ENCODE measurements around the gene BCL7A. TPM values are rescaled to one million over a fixed set of nuclear protein-coding genes. Genes with fewer than 3 reads are reported as not detected.

Gene BCL7A
- total RNA-seq, 1 donor: 4.7 TPM

DNA sequence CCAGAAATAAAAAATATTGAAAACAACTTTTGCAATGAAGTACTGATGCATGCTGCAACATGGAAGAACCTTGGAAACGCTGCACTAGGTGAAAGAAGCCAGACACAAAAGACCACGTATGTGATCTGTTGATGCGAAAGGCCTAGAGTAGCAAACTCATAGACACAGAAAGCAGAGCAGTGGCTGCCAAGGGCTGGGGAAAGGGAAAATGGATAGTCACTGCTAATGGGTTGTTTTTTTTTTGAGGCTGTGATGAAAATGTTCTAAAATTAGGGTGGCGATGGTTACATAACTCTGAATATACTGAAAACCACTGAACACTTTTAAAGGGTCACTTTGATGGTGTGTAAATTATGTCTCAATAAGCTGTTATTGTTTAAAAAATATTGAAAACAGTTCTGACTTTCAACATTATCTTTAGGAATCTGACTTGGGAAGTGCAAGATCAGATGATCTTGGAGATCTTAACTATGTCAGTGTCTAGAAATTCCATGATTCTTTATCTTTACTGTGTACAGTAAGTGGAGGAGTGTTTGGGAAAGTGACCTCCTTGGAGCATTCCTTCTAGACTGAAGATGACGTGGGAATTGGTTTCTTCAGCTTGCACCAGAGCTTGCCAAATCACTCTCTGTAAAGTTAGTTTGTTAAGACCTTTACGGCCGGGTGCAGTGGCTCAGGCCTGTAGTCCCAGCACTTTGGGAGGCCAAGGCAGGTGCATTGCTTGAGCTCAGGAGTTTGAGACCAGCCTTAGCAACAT lies 69.3 kb downstream of the BCL7A start:
- no peak overlapping the region for H3K4me3 ChIP-seq (ENCODE audit: insufficient read depth, low read length)
- H3K27me3 ChIP-seq (ENCODE audit: insufficient read depth, low read length): no peaks in the 10 kb centered on the region
- TF ChIP-seq, protein P1, sequence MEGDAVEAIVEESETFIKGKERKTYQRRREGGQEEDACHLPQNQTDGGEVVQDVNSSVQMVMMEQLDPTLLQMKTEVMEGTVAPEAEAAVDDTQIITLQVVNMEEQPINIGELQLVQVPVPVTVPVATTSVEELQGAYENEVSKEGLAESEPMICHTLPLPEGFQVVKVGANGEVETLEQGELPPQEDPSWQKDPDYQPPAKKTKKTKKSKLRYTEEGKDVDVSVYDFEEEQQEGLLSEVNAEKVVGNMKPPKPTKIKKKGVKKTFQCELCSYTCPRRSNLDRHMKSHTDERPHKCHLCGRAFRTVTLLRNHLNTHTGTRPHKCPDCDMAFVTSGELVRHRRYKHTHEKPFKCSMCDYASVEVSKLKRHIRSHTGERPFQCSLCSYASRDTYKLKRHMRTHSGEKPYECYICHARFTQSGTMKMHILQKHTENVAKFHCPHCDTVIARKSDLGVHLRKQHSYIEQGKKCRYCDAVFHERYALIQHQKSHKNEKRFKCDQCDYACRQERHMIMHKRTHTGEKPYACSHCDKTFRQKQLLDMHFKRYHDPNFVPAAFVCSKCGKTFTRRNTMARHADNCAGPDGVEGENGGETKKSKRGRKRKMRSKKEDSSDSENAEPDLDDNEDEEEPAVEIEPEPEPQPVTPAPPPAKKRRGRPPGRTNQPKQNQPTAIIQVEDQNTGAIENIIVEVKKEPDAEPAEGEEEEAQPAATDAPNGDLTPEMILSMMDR (IDR thresholded peaks at IDR 0.05; ENCODE audit: extremely low read depth, low read depth, low read length): no peak
- peaks cover 6% of the 10 kb centered on the region for H4K20me1 ChIP-seq (ENCODE audit: insufficient read depth, low read length)
- peak; percentile 94 for DNase-seq (ENCODE audit: insufficient read length, low spot score, missing footprints)
- H3K4me1 ChIP-seq (ENCODE audit: insufficient read depth, low read length): peaks cover 38% of the 10 kb centered on the region
- H3K27ac ChIP-seq (ENCODE audit: low read depth, low read length): peak overlapping the region; percentile 98
- H3K36me3 ChIP-seq (ENCODE audit: insufficient read depth, low read length): no peaks in the 10 kb centered on the region
- H3K9me3 ChIP-seq (ENCODE audit: low read depth, low read length): no peaks in the 10 kb centered on the region
- peaks cover 81% of the 10 kb centered on the region for H3K79me2 ChIP-seq (ENCODE audit: insufficient read depth, low read length)
- peak overlapping the region; percentile 40 for H3K4me2 ChIP-seq (ENCODE audit: insufficient read depth, low read length)
- H2AFZ ChIP-seq (ENCODE audit: low read length): no peak overlapping the region

DNA sequence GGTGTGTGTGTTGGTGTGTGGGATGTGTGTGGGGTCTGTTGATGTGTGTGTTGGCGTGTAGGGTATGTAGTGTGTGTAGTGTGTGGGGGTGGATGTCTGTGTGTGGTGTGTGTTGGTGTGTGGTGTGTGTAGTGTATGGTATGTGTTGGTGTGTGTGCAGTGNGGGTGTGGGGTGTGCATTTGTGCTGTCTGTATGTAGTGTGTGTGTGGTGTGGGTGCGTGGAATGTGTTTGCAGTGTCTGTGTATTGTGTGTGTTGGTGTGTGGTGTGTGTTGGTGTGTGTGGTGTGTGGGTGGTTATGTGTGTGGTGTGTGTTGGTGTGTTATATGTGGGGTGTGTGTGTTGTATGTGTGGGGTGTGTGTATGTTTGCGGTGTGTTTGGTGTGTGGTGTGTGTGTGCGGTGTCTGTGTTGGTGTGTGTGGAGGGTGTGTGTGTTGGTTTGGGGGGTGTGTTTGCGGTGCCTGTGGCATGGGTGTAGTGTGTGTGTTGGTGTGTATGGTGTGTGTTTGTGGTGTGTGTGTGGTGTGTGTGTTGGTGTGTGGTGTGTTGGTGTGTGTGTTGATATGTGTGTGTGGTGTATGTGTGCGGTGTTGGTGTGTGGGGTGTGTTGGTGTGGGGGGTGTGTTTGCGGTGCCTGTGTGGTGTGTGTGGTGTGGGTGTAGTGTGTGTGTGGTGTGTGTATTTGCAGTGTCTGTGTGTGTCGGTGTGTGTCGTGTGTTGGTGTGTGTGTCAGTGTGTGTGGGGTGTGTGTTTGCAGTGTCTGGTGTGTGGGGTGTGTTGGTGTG lies 71.6 kb downstream of the BCL7A start:
- peaks cover 7% of the 10 kb centered on the region for H4K20me1 ChIP-seq (ENCODE audit: insufficient read depth, low read length)

DNA sequence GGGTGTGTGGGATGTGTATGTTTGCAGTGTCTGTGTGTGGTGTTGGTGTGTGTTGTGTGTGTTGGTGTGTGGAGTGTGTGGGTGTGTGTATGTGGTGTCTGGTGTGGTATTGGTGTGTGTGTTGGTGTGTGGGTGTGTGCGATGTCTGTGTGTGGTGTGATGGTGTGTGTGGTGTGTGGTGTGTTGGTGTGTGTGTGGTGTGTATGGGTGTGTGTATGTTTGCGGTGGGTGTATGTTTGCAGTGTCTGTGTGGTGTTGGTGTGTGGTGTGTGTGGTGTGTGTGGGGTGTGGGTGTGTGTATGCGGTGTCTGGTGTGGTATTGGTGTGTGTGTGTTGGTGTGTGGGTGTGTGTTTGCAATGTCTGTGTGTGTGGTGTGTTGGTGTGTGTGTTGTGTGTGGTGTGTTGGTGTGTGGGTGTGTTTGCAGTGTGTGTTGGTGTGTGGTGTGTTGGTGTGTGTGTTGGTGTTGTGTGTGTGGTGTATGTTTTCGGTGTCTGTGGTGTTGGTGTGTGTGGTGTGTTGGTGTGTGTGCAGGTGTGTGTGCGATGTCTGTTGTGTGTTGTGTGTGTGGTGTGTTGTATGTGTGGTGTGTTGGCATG lies 72.6 kb downstream of the BCL7A start:
- no peak overlapping the region for H3K4me2 ChIP-seq (ENCODE audit: insufficient read depth, low read length)
- H4K20me1 ChIP-seq (ENCODE audit: insufficient read depth, low read length): peaks cover 11% of the 10 kb centered on the region
- H3K9me3 ChIP-seq (ENCODE audit: low read depth, low read length): no peaks in the 10 kb centered on the region
- peaks cover 81% of the 10 kb centered on the region for H3K79me2 ChIP-seq (ENCODE audit: insufficient read depth, low read length)
- H3K36me3 ChIP-seq (ENCODE audit: insufficient read depth, low read length): no peaks in the 10 kb centered on the region
- H3K4me3 ChIP-seq (ENCODE audit: insufficient read depth, low read length): no peak overlapping the region
- peak overlapping the region; percentile 40 for H3K27ac ChIP-seq (ENCODE audit: low read depth, low read length)
- H3K4me1 ChIP-seq (ENCODE audit: insufficient read depth, low read length): peaks cover 40% of the 10 kb centered on the region
- H2AFZ ChIP-seq (ENCODE audit: low read length): no peak overlapping the region
- TF ChIP-seq, protein P1 (IDR thresholded peaks at IDR 0.05; ENCODE audit: extremely low read depth, low read depth, low read length): no peak
- no peak for DNase-seq (ENCODE audit: insufficient read length, low spot score, missing footprints)
- no peaks in the 10 kb centered on the region for H3K27me3 ChIP-seq (ENCODE audit: insufficient read depth, low read length)

More for the DNA sequence above, 71.6 kb downstream of the BCL7A start:
- Histone ChIP-seq H3K36me3 (ENCODE audit: insufficient read depth, low read length) (no peaks in the 10 kb centered on the region), H3K79me2 (ENCODE audit: insufficient read depth, low read length) (peaks cover 80% of the 10 kb centered on the region), H2AFZ (ENCODE audit: low read length) (no peak overlapping the region), H3K4me1 (ENCODE audit: insufficient read depth, low read length) (peaks cover 37% of the 10 kb centered on the region), H3K4me2 (ENCODE audit: insufficient read depth, low read length) (no peak overlapping the region), H3K27me3 (ENCODE audit: insufficient read depth, low read length) (no peaks in the 10 kb centered on the region), H3K4me3 (ENCODE audit: insufficient read depth, low read length) (no peak overlapping the region), H3K27ac (ENCODE audit: low read depth, low read length) (peak overlapping the region; percentile 40), H3K9me3 (ENCODE audit: low read depth, low read length) (no peaks in the 10 kb centered on the region)
- DNase-seq (ENCODE audit: insufficient read length, low spot score, missing footprints): no peak
- TF ChIP-seq, protein P1 (IDR thresholded peaks at IDR 0.05; ENCODE audit: extremely low read depth, low read depth, low read length): no peak
